Measurements from ENCODE around the gene NUDC. TPM values are rescaled to one million over a fixed set of nuclear protein-coding genes. Genes with fewer than 3 reads are reported as not detected.

NUDC gene
- total RNA-seq, 2 experiments from 2014 or later: 43.0 to 44.6 TPM

DNA sequence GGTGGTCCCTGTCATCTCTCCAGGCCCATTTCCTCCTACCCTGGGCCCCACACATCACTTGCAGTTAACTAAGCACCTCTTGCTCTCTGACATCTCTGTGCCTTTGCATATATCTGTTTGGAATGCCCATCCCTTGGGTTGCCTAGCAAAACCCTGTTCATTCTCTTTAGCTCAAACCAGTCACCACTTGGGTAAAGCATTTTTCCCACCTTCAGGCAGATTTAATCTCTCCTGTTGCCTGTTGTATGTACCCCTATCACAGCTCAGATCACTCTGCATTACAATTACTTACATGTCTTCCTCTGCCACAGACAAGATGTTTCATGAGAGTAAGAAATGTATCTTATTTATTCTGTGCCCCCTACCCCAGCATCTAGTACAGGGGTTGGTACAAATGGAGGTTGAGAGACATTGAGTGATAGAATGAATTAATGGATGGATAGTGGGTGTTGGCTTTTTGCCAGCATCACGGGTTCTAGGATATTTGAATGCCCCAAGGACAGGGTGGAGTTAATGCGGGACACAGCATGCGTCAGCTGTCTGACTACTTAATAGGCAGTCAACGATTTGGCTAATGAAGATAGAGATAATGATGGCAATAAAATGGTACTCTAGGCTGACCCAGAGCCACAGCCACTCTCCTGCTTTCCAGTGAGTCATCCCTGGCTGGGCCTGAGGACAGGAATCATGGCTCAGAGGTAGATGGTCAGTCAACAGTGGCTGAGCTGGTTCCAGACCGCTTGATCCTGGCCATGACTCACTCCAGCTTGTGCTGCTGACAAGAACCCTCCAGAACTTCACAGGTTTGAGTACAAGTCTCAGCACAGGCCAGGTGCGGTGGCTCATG lies 14.2 kb upstream of the NUDC start:
- DNase-seq (no peak), ATAC-seq (ENCODE audit: poor library complexity) (no peak)
- Mint-ChIP-seq H3K36me3 (ENCODE audit: low read depth) (no peaks in the 10 kb centered on the region), H3K4me3 (peak overlapping the region; percentile 3), H3K4me1 (ENCODE audit: low read depth) (peaks cover 2% of the 10 kb centered on the region), H3K9me3 (no peaks in the 10 kb centered on the region), H3K27ac (no peak overlapping the region), H3K27me3 (peaks cover 4% of the 10 kb centered on the region)
- no peak overlapping the region for H3K27ac ChIP-seq (ENCODE audit: low read depth in 1 of 2, low read length in 2 of 2)
- no peaks in the 10 kb centered on the region for H3K4me1 ChIP-seq (ENCODE audit: insufficient read depth, low read length)
- no peaks in the 10 kb centered on the region for H3K27me3 ChIP-seq (ENCODE audit: control insufficient read depth in 1 of 2, insufficient read depth in 2 of 2, low read length in 2 of 2)
- TF ChIP-seq, protein P1, sequence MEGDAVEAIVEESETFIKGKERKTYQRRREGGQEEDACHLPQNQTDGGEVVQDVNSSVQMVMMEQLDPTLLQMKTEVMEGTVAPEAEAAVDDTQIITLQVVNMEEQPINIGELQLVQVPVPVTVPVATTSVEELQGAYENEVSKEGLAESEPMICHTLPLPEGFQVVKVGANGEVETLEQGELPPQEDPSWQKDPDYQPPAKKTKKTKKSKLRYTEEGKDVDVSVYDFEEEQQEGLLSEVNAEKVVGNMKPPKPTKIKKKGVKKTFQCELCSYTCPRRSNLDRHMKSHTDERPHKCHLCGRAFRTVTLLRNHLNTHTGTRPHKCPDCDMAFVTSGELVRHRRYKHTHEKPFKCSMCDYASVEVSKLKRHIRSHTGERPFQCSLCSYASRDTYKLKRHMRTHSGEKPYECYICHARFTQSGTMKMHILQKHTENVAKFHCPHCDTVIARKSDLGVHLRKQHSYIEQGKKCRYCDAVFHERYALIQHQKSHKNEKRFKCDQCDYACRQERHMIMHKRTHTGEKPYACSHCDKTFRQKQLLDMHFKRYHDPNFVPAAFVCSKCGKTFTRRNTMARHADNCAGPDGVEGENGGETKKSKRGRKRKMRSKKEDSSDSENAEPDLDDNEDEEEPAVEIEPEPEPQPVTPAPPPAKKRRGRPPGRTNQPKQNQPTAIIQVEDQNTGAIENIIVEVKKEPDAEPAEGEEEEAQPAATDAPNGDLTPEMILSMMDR (IDR thresholded peaks at IDR 0.05): no peak
- no peaks in the 10 kb centered on the region for H3K36me3 ChIP-seq (ENCODE audit: insufficient read depth, low read length)
- ChIA-PET POLR2A (no interaction called here), CTCF (no interaction called here)
- intact Hi-C loops (cut with DNase I, micrococcal nuclease): no loop called here
- H3K4me3 ChIP-seq (ENCODE audit: low read length): no peak overlapping the region
- no peaks in the 10 kb centered on the region for H3K9me3 ChIP-seq (ENCODE audit: control insufficient read depth in 1 of 2, insufficient read depth in 1 of 2, low read length in 2 of 2)

DNA sequence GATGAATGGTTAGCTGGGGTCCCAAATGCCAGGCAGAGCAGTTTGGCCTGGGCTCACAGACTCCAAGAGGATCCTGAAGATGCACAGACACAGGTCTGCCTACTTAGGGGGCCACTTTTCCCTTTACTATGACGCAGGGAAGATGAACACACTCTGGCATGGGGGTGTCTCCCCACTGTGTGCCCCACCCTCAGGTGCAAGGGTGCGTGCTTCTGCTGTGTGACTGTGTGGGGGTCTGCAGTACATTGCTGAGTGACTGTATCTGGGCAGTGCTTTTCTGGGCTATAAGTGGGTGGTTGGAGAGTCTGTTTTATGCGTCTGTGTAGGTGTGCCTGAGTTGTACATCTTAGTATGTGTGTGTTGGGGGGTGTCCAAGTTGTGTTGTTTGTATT lies 11.6 kb upstream of the NUDC start:
- no peaks in the 10 kb centered on the region for H3K27me3 ChIP-seq (ENCODE audit: control insufficient read depth in 1 of 2, insufficient read depth in 2 of 2, low read length in 2 of 2)
- H3K4me1 ChIP-seq (ENCODE audit: insufficient read depth, low read length): no peaks in the 10 kb centered on the region
- H3K9me3 ChIP-seq (ENCODE audit: control insufficient read depth in 1 of 2, insufficient read depth in 1 of 2, low read length in 2 of 2): no peaks in the 10 kb centered on the region
- DNase-seq: no peak
- CTCF ChIA-PET: no interaction called here
- no peaks in the 10 kb centered on the region for H3K36me3 ChIP-seq (ENCODE audit: insufficient read depth, low read length)
- ATAC-seq (ENCODE audit: poor library complexity): no peak
- no peak overlapping the region for H3K27ac ChIP-seq (ENCODE audit: low read depth in 1 of 2, low read length in 2 of 2)
- H3K27me3 Mint-ChIP-seq: peaks cover 4% of the 10 kb centered on the region
- H3K4me3 ChIP-seq (ENCODE audit: low read length): no peak overlapping the region
- no peak overlapping the region for H3K27ac Mint-ChIP-seq
- no peaks in the 10 kb centered on the region for H3K4me1 Mint-ChIP-seq (ENCODE audit: low read depth)
- no peak overlapping the region for H3K4me3 Mint-ChIP-seq
- intact Hi-C loops (cut with DNase I, micrococcal nuclease): no loop called here
- H3K36me3 Mint-ChIP-seq (ENCODE audit: low read depth): no peaks in the 10 kb centered on the region
- POLR2A ChIA-PET: no interaction called here
- no peaks in the 10 kb centered on the region for H3K9me3 Mint-ChIP-seq
- TF ChIP-seq, protein P1 (IDR thresholded peaks at IDR 0.05): no peak

DNA sequence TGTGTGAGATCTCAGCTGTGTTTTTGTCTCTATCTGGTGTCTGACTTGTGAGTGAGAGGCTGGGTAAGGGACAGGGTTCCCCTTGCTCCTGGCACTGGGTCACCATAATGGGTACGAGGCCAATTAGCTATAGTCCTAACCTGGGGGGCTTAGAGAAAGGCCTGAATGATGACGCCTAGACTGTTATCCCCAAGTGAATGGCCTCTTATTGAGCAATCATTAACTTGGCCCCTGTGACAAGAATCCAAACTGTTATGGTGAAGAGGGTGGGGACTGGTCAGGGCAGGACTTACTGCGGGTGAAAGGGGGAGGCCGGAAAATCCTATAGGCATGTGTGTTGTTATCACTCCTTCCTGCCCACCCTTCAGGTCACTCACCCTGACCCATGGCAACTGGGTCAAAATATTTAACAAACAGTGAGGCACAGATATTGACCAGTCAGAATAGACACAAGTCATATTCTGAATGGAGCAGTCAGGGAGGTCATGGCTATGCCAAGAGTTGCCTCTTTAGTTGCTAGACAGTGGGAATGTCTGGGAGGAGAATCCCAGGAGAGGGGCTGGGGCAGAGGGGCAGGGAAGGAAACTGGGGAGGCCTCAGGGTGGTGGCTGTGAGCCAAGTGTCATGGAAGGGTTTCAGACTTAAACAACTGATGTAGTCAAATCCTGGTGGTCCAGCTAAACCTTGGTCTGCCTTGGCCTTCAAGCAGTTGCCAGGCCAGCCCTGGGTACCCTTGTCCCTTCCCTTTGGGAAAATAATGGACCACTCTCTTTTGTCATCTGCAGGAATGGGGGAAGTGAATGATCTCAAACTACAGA lies 11.0 kb upstream of the NUDC start:
- no peaks in the 10 kb centered on the region for H3K9me3 Mint-ChIP-seq
- H3K27ac Mint-ChIP-seq: no peak overlapping the region

More for the DNA sequence above, 11.0 kb upstream of the NUDC start:
- Mint-ChIP-seq H3K4me3 (no peak overlapping the region), H3K4me1 (ENCODE audit: low read depth) (no peaks in the 10 kb centered on the region), H3K27me3 (peaks cover 4% of the 10 kb centered on the region), H3K36me3 (ENCODE audit: low read depth) (no peaks in the 10 kb centered on the region)
- H3K27me3 ChIP-seq (ENCODE audit: control insufficient read depth in 1 of 2, insufficient read depth in 2 of 2, low read length in 2 of 2): no peaks in the 10 kb centered on the region
- DNase-seq (no peak), ATAC-seq (ENCODE audit: poor library complexity) (no peak)
- no peak overlapping the region for H3K4me3 ChIP-seq (ENCODE audit: low read length)
- H3K36me3 ChIP-seq (ENCODE audit: insufficient read depth, low read length): no peaks in the 10 kb centered on the region
- ChIA-PET POLR2A (no interaction called here), CTCF (no interaction called here)
- TF ChIP-seq, protein P1 (IDR thresholded peaks at IDR 0.05): no peak
- intact Hi-C loops (cut with DNase I, micrococcal nuclease): no loop called here
- H3K27ac ChIP-seq (ENCODE audit: low read depth in 1 of 2, low read length in 2 of 2): no peak overlapping the region
- H3K9me3 ChIP-seq (ENCODE audit: control insufficient read depth in 1 of 2, insufficient read depth in 1 of 2, low read length in 2 of 2): no peaks in the 10 kb centered on the region
- H3K4me1 ChIP-seq (ENCODE audit: insufficient read depth, low read length): no peaks in the 10 kb centered on the region
